GM12873 (cell line): ENCODE data around the gene NDUFS3.

Source experiments
- TF ChIP-seq, protein P1 (sequence below): IDR thresholded peaks from 2 replicates; pipeline ENCODE4 v1.5.1; 2012; ENCODE audit warnings: low read depth, mild to moderate bottlenecking, moderate library complexity, low read length, control low read depth; ENCODE audit not compliant: insufficient read depth; ENCODE audit errors: missing control alignments

NDUFS3 gene

DNA sequence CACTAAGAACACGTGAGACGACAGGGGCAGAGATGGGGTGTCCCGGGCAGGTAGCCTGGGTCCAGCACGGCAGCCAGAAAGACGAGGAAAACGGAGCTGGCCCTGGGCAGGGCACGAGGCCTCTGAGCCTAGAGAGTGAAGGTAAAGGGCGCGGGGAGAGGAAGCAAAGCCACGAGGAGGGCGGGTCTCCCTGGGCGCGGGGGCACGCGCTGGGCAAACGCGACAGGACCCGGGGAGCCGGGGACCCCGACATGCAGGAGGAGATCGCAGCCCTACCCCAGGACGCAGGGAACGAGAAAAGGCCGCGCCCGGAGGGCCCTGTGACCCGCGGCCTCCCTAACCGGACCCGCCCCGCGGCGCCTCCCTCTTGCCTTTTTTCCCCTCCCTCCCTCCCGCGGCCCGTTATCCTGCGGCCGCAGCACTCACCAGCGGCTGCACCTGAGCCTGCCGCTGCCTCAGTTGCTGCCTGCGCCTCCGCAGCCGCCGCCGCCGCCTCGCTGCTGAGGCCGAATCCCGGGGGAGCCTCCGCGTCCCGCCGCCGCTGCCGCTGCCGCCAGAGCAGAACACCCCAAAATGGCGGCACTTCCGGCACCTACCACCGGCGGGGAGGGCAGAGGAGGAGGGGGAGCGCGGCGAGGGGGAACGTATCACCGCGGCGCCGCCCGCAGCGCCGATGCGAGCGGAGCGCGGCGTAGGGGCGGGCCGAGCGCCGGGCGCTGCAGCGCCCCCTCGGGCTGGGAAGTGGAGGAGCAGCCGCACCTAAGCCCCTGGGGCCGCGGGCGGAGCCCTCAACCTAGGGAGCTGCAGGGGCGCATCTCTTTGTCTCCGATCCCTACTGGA is 26.1 kb upstream of the NDUFS3 start, which contains the start of gene CELF1:
Gene CELF1 (minus strand): TSS at position 567 of the 840 bp plus-strand sequence. CDS start 53,609 bp downstream, outside the sequence.
- TF ChIP-seq, protein P1, sequence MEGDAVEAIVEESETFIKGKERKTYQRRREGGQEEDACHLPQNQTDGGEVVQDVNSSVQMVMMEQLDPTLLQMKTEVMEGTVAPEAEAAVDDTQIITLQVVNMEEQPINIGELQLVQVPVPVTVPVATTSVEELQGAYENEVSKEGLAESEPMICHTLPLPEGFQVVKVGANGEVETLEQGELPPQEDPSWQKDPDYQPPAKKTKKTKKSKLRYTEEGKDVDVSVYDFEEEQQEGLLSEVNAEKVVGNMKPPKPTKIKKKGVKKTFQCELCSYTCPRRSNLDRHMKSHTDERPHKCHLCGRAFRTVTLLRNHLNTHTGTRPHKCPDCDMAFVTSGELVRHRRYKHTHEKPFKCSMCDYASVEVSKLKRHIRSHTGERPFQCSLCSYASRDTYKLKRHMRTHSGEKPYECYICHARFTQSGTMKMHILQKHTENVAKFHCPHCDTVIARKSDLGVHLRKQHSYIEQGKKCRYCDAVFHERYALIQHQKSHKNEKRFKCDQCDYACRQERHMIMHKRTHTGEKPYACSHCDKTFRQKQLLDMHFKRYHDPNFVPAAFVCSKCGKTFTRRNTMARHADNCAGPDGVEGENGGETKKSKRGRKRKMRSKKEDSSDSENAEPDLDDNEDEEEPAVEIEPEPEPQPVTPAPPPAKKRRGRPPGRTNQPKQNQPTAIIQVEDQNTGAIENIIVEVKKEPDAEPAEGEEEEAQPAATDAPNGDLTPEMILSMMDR = peak; percentile 85

DNA sequence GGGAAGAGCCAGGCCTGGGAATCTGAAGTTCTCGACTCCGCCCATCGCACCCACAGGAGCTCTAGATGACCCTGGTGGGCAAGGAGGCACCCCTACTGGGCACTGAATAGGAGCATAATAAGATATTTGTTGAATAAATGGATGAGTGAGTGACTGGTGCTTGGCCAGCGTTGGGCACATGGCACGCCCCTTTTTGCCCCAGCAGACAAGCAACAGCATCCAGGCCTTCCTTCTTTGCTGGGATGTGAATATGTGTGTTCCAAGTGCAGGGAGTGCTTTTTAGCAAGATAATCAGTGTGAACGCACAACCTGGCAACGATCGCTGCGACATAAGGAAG is 25.5 kb upstream of the NDUFS3 start:
- TF ChIP-seq, protein P1 = no peak

DNA sequence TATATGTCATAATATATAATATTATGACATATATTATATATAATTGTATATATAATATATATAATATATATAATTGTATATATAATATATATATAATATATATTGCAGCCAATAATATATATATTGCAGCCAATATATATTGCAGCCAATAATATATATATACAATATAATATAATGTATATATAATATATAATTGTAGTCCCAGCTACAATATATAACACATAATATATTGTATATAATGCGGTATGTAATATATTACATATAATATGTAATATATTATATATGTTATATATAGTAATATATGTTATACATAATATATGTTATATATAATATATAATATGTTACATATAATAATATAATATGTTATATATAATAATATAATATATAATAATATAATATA is 20.2 kb upstream of the NDUFS3 start:
- TF ChIP-seq, protein P1 = no peak

DNA sequence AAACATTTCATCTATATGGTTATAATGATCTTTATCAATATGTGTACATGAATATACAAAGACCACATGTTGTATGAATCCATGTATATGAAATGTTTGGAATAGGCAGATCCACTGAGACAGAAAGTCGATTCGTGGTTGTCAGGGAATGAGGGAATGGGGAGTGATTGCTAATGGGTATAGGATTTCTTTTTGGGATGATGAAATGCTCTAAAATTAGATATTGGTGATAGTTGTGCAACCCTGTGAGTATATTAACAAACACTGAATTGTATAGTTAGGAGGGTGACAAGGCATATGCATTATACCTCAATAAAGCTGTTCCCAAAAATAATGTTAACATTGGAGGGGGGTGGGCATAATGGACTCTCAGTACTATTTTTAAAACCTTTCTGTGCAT is 18.4 kb upstream of the NDUFS3 start:
- TF ChIP-seq, protein P1 = no peak

DNA sequence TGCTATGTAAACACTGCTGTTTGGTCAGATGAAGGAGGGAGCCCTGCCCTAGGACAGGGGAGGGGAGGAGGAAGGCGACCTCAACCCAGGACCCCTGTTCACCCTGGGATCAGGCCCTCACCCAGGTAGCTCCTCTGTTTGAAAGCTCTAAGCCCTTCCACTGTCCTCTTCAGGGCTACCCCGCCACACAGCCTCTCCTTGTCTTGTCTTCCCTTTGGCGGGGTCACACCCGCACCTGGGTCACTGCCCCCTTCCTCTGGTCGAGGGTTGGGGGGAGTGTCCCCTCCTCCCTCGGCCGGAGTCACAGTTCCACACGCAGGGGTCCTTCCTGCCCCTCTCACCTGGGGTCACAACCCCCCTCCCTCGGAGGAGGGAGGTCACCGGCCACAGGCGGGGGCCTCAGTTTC is 13.9 kb upstream of the NDUFS3 start:
- TF ChIP-seq, protein P1 = no peak

DNA sequence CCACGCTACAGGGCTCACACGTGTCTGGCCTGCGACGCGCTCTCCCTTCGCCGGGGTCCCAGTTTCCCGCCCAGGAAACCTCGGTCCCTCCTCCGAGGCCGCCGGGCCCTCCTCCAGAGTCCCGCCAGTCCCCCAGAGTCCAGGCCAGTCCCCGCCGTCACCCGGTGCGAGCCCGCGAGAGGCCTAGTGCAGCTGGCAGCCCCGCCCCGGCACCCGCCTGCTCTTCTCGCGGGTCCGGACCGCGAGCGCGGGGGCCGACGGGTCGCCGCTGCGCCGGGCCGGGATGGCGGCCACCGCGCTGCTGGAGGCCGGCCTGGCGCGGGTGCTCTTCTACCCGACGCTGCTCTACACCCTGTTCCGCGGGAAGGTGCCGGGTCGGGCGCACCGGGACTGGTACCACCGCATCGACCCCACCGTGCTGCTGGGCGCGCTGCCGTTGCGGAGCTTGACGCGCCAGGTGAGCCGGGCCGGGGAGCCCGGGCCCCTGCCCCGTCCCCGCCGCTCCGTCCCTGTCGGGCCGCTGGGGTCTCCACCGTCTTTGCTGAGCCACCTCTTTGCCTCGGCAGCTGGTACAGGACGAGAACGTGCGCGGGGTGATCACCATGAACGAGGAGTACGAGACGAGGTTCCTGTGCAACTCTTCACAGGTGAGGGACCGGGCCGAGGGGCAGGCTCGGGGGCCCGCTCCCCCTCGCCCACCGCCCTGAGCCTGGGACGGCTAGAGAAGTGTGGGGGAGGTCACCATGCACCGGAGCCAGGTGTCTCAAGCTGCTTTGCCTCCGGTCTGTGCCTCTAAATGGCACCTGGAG is 13.3 kb upstream of the NDUFS3 start, which contains the start of gene PTPMT1:
Gene PTPMT1 (plus strand): TSS at position 260 of the 809 bp plus-strand sequence. CDS start 24 bp downstream, at position 284.
- TF ChIP-seq, protein P1 = no peak

DNA sequence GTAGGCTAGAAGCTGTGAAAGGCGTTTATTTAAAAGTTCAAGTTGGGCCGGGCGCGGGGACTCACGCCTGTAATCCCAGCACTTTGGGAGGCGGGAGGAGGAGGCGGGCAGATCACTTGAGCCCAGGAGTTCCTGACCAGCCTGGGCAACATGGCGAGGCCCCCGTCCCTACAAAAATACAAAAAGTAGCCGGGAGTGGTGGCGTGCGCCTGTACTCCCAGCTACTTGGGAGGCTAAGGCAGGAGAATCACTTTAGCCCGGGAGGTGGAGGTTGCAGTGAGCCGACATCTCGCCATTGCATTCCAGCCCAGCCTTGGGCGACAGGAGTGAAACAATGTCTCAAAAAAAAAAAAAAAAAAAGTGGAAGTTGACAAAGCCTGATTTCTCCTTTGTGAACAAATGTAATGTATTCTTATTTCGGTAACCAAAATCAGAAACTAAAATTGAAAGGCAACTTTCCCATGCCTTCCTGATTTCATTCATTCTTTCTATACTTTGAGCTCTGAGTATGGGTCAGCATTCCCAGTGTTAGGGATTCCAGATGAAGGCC is 12.7 kb upstream of the NDUFS3 start:
- TF ChIP-seq, protein P1 = no peak
